ENCODE data around the gene GCK. TPM values are rescaled to one million over a fixed set of nuclear protein-coding genes. Genes with fewer than 3 reads are reported as not detected.

GCK gene
- total RNA-seq, 1 donor from 2014 or later = 2.4 TPM

DNA sequence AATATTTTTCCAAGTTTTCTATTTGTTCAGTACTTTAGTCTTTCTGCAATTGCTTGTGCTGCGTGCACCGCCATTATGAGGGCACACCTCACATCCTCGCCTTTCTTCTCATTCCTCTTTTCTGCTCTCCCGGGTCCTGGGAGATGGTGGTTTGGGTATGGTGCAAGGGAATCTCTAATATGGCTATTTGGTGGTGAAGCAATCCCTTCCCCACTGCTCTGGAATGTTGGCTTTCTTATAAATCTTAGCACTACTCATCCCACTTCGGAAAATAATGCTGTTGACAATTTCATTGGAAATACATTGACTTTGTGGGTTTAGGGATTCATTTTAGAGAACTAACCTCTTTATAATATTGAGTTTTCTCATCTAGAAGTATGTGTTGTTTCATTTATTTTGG is 1.9 kb upstream of the GCK start:
- DNase-seq (ENCODE audit: low spot score) = no peak
- Mint-ChIP-seq H3K9me3 (no peaks in the 10 kb centered on the region), H3K27ac (no peak overlapping the region), H3K4me1 (ENCODE audit: low read depth) (peaks cover 13% of the 10 kb centered on the region), H3K36me3 (ENCODE audit: low read depth) (no peaks in the 10 kb centered on the region), H3K27me3 (ENCODE audit: insufficient read depth) (peaks cover 4% of the 10 kb centered on the region), H3K4me3 (no peak overlapping the region)
- intact Hi-C loops (cut with micrococcal nuclease) = no loop called here

DNA sequence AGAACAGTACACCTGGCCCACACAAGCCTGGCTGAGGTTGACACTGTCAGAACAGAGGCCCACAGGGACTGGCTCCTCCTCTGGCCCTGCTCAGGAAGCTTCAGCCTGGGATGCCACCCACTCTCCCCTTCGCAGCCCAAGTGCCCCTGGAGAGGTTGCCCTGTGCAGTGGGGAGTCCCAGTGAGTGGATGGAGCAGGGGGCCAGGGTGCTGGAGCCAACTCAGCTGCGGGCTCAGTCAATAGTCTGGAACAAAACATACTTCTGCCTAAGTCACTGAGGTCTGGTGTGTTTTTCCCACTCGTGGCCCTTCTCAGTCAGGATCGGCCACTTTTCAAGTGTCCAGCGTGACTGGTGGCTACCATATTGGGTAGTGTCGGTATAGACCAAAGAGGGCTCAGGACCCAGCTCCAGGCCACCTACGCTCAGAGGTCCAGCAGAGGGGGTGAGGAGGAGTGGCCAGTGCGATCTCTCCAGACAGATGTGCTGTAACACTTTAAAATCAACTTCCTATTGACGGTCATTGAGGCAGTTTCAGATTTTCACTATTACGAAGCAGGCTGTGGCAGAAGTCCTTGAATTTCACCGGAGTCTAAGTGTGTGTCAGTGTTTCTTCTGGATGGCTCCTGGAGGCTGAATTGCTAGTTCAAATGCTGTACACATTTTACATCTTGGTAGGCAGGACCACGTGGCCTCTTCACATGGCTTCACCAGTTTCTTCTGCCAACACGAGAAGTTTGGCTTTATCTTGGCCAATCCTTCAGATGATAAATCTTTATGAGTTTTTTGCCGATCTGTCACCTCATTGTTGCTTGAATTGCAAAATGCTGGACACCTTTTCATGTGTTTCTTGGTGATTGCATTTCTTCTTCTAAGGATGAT is 994 bp upstream of the GCK start:
- no peak for DNase-seq (ENCODE audit: low spot score)
- no peak overlapping the region for H3K4me3 Mint-ChIP-seq
- peaks cover 6% of the 10 kb centered on the region for H3K4me1 Mint-ChIP-seq (ENCODE audit: low read depth)
- H3K27me3 Mint-ChIP-seq (ENCODE audit: insufficient read depth) = peaks cover 4% of the 10 kb centered on the region
- no peak overlapping the region for H3K27ac Mint-ChIP-seq
- no peaks in the 10 kb centered on the region for H3K36me3 Mint-ChIP-seq (ENCODE audit: low read depth)
- intact Hi-C loops (cut with micrococcal nuclease) = no loop called here
- no peaks in the 10 kb centered on the region for H3K9me3 Mint-ChIP-seq

GRCh38 chr7:44188480-44189225 is 586 bp downstream of the GCK start:
- DNase-seq (ENCODE audit: low spot score) = no peak
- Mint-ChIP-seq H3K4me3 (no peak overlapping the region), H3K27me3 (ENCODE audit: insufficient read depth) (peaks cover 4% of the 10 kb centered on the region), H3K36me3 (ENCODE audit: low read depth) (no peaks in the 10 kb centered on the region), H3K27ac (no peak overlapping the region), H3K9me3 (no peaks in the 10 kb centered on the region), H3K4me1 (ENCODE audit: low read depth) (no peaks in the 10 kb centered on the region)
- intact Hi-C loops (cut with micrococcal nuclease) = no loop called here

DNA sequence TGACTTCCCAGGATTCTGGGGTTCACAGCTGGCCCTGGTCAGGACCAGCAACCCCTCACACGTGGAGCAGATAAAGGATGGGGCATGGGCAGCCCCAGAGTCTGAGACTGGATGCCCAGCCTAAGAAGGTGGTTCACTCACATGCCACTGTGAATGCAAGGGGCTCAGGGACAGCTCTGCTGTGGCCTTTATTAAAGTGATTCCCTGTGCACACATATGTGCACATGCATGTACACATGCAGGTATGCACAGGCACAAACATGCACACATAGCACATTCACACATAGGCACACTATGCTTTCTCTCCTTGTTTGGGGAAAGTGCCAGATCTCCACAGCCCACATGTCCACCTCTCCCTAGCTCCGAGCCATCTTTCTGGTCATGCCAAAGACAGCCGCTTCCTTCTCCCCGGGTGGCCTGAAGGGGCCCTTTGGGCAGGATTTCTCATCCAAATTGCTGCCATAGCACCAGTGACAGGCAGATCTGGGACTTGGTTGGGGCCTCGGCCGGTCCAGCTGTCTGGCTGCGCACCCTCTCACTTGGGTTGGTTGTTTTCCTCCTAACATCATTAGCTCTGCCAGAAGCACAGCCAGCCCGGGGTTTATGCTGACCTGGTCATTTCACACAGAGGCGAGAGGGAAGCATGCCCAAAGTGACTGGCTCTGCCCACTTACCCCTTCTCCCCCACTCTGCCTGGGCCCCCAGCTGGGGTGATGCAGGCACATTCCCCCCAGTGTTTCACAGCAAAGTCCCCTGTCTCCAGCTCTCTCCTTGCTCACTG is 1.4 kb downstream of the GCK start:
- no peaks in the 10 kb centered on the region for H3K9me3 Mint-ChIP-seq
- intact Hi-C loops (cut with micrococcal nuclease) = no loop called here
- no peaks in the 10 kb centered on the region for H3K36me3 Mint-ChIP-seq (ENCODE audit: low read depth)
- H3K27me3 Mint-ChIP-seq (ENCODE audit: insufficient read depth) = peaks cover 4% of the 10 kb centered on the region
- no peaks in the 10 kb centered on the region for H3K4me1 Mint-ChIP-seq (ENCODE audit: low read depth)
- H3K4me3 Mint-ChIP-seq = no peak overlapping the region
- DNase-seq (ENCODE audit: low spot score) = no peak
- H3K27ac Mint-ChIP-seq = no peak overlapping the region

DNA sequence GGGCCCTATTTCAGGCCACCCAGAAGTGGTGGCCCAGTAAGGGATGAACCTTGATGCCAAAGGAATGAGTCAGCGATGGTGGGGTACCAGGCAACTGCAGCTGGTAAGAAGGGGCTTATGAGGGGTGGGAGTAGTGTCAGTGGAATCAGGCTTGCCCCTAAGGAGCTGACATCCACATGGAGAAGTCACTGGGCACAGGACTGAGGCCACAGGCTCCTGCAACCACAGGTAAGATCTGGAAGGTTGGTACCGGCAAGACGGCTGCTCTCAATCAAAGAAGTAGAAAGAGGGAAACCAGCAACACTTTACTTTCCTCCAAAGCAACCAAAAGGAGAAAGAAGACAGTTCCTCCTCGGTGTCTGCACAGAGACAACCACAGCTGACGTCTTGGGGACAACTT is 2.5 kb downstream of the GCK start:
- DNase-seq (ENCODE audit: low spot score) = no peak
- peaks cover 4% of the 10 kb centered on the region for H3K27me3 Mint-ChIP-seq (ENCODE audit: insufficient read depth)
- intact Hi-C loops (cut with micrococcal nuclease) = no loop called here
- H3K27ac Mint-ChIP-seq = no peak overlapping the region
- no peak overlapping the region for H3K4me3 Mint-ChIP-seq
- no peaks in the 10 kb centered on the region for H3K9me3 Mint-ChIP-seq
- H3K4me1 Mint-ChIP-seq (ENCODE audit: low read depth) = no peaks in the 10 kb centered on the region
- H3K36me3 Mint-ChIP-seq (ENCODE audit: low read depth) = no peaks in the 10 kb centered on the region

DNA sequence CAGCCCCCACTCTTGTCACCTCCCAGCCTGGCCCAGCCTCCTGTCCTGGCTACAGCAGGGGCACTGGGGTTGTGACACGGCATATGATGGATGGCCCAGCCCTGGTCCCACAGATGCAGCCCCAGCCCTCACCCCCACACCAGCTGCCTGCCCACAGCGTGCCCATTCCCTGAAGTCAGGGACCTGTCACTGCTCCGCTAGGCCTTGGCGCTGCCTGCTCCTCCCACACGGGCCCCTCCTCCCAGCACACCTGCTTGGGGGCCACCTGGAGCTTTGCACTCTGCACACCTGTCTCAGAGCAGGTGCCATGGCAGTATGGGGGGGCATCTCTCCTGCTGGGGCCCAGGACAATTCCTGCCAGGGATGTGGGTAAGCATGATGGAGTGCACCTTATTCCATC is 3.5 kb downstream of the GCK start:
- Mint-ChIP-seq H3K27me3 (ENCODE audit: insufficient read depth) (peaks cover 2% of the 10 kb centered on the region), H3K36me3 (ENCODE audit: low read depth) (no peaks in the 10 kb centered on the region), H3K27ac (no peak overlapping the region), H3K9me3 (no peaks in the 10 kb centered on the region), H3K4me3 (no peak overlapping the region), H3K4me1 (ENCODE audit: low read depth) (no peaks in the 10 kb centered on the region)
- intact Hi-C loops (cut with micrococcal nuclease) = no loop called here
- no peak for DNase-seq (ENCODE audit: low spot score)

DNA sequence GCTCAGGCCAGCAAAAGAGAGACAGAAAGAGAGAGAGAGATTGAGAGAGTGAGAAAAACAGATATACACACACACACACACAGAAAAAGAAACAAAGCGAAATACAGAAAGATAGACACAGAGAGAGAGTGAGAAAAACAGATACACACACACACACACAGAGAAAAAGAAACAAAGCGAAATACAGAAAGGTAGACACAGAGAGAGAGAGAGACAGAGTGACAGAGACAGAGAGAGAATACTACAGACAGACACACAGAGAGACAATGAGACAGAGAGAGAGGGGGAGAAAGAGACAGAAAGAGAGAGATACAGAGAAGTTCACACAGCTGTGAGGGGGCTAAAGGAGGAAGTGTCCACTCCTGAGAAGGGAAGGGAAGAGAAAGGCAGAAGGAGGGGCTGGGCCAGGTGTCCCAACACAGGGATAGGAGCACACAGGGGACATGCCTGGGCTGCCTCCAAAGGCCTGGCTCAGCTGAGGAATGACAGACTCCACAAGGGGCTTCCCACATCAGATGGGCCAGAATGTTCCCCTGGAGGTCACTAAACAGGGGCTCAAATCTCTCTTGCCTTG is 4.3 kb downstream of the GCK start:
- Mint-ChIP-seq H3K27me3 (ENCODE audit: insufficient read depth) (peaks cover 5% of the 10 kb centered on the region), H3K4me3 (no peak overlapping the region), H3K4me1 (ENCODE audit: low read depth) (no peaks in the 10 kb centered on the region), H3K9me3 (no peaks in the 10 kb centered on the region), H3K27ac (no peak overlapping the region), H3K36me3 (ENCODE audit: low read depth) (no peaks in the 10 kb centered on the region)
- no peak for DNase-seq (ENCODE audit: low spot score)
- intact Hi-C loops (cut with micrococcal nuclease) = no loop called here

DNA sequence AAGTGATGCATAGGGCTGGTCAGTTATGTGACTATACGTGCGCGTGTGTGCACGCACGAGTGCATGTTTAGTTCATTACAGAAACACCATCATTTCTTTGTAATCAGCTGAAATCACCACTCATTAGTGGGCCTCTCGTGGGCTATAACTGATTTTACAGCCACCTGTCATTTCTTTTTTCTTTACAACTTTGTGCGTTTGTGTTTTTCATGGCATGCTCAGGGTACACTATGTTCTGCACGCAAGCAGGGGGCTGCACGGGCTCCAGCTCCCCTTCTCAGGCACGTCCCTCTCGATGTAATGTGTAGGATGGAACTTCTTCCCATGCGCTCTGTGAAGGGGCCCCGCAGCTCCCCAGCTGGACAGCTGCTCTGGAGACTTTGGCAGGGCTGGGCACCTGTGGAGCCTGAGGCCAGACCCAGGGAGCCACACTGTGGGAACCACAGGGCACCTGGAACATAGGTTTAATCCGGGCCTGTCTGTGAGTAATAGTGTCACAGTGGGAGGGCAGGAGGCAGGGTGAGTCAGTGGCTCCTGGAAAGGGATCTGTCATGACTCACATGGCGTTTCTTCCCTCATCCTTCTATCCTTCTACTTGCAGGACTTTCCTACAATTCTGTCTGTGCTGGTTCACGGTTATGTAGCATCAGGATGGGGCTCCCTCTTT is 4.9 kb downstream of the GCK start:
- no peaks in the 10 kb centered on the region for H3K4me1 Mint-ChIP-seq (ENCODE audit: low read depth)
- no peak overlapping the region for H3K27ac Mint-ChIP-seq
- no peaks in the 10 kb centered on the region for H3K36me3 Mint-ChIP-seq (ENCODE audit: low read depth)
- intact Hi-C loops (cut with micrococcal nuclease) = no loop called here
- no peak overlapping the region for H3K4me3 Mint-ChIP-seq
- H3K9me3 Mint-ChIP-seq = no peaks in the 10 kb centered on the region
- H3K27me3 Mint-ChIP-seq (ENCODE audit: insufficient read depth) = peaks cover 7% of the 10 kb centered on the region
- DNase-seq (ENCODE audit: low spot score) = no peak

DNA sequence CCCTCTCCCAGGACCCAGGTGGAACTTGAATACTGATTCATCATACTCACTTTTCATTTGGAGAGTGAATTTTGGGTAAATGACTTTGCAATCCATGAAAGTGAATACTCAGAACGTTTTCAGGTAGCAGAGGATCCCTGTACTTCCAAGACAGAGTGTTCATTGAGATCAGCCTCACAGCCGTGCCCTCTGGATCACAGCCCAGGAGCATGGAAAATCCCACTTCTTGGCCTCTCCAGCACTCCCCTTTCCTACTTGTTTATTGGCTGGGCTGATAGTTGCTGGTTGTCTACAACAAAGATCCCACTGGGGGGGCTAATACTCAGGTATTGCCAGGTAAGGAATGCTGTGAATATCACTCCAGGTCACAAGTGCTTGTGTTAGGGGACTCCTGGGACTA is 5.9 kb downstream of the GCK start:
- Mint-ChIP-seq H3K4me1 (ENCODE audit: low read depth) (no peaks in the 10 kb centered on the region), H3K4me3 (no peak overlapping the region), H3K27ac (no peak overlapping the region), H3K27me3 (ENCODE audit: insufficient read depth) (peaks cover 9% of the 10 kb centered on the region), H3K36me3 (ENCODE audit: low read depth) (no peaks in the 10 kb centered on the region), H3K9me3 (no peaks in the 10 kb centered on the region)
- DNase-seq (ENCODE audit: low spot score) = no peak
- intact Hi-C loops (cut with micrococcal nuclease) = no loop called here

- Mint-ChIP-seq H3K27me3 (ENCODE audit: insufficient read depth) (peaks cover 7% of the 10 kb centered on the region), H3K4me1 (ENCODE audit: low read depth) (no peaks in the 10 kb centered on the region), H3K4me3 (no peak overlapping the region), H3K27ac (no peak overlapping the region), H3K9me3 (no peaks in the 10 kb centered on the region), H3K36me3 (ENCODE audit: low read depth) (no peaks in the 10 kb centered on the region)
- DNase-seq (ENCODE audit: low spot score) = no peak
- intact Hi-C loops (cut with micrococcal nuclease) = no loop called here
Measured at GRCh38 chr7:44182827-44183226, 6.4 kb downstream of the GCK start.

- Mint-ChIP-seq H3K27ac (no peak overlapping the region), H3K4me1 (ENCODE audit: low read depth) (no peaks in the 10 kb centered on the region), H3K27me3 (ENCODE audit: insufficient read depth) (peaks cover 7% of the 10 kb centered on the region), H3K4me3 (no peak overlapping the region), H3K36me3 (ENCODE audit: low read depth) (no peaks in the 10 kb centered on the region), H3K9me3 (no peaks in the 10 kb centered on the region)
- no peak for DNase-seq (ENCODE audit: low spot score)
- intact Hi-C loops (cut with micrococcal nuclease) = no loop called here
Measured at GRCh38 chr7:44180631-44181030, 8.6 kb downstream of the GCK start.

- intact Hi-C loops (cut with micrococcal nuclease) = no loop called here
- no peak for DNase-seq (ENCODE audit: low spot score)
- Mint-ChIP-seq H3K27me3 (ENCODE audit: insufficient read depth) (peaks cover 16% of the 10 kb centered on the region), H3K4me1 (ENCODE audit: low read depth) (no peaks in the 10 kb centered on the region), H3K4me3 (no peak overlapping the region), H3K27ac (no peak overlapping the region), H3K9me3 (no peaks in the 10 kb centered on the region), H3K36me3 (ENCODE audit: low read depth) (no peaks in the 10 kb centered on the region)
Measured at GRCh38 chr7:44177570-44178131, 11.6 kb downstream of the GCK start.
